GM18505 (cell line): Measurements from ENCODE around the gene SMG6.

Experiments used
- ATAC-seq: cut with Tn5 transposase; IDR thresholded peaks from one replicate; pipeline ENCODE4 v1.9.1; 2021; ENCODE audit not compliant: unreplicated experiment
- POLR2A ChIP-seq: IDR thresholded peaks from 4 replicates; pipeline ENCODE4 v1.6.1; 2011; ENCODE audit warnings: borderline replicate concordance; ENCODE audit not compliant: insufficient read depth, insufficient read length; ENCODE audit errors: extremely low read depth

Gene SMG6

DNA sequence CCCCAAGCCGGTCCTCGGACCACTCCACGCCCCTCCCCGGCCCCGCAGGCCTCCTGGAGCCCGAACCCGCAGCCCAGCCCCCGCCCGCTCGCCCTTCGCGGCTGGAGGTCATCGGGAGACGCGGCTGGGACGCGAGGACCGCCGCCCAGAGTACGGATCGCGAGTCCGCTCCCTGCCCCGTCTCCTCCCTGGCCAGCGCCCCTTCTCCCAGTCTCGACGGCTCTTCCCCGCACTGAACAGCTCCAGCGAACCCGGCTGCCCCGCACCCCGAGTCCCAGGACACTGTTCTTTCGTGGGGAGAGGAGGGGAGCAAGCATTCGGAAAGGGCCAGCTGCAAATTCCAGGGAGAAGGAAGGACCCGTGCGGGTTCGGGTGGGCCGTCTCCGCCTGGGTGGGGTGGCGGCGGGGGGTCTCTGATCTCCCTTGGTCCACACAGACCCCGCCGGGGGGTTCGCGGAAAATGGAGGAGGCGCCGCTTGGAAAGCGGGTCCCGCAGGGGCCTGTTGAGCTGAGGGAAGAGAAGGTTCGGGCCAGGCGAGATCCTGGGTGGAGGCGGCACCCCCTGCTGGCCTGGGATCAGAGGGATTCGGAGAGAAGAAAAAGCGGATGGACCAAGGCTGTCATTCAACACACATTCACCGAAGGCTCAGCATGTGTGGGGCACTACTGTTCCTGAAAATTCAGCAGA, 277.8 kb downstream of the SMG6 start:
- no peak for TF ChIP-seq POLR2A
- ATAC-seq = no peak

DNA sequence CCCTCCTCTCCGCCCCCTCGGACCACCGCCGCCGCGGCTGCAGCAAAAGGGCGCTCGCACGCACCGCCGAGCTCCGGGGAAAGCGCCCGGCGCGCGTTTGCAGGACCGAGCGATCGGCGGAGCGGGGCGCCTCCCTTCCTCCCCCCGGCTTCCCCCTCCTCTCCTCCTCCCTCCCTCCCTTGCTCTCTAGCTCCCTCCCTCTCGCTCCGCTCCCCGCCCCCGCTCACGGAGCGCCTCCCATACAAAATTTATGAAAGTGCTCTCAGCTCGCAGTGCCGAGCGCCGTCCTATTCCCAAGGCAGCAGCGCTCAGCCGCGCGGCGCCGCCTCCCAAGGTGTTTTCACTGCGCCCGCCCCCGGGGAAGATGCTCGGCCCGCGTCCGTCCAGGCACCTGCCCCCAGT, 278.4 kb downstream of the SMG6 start, which contains the start of gene RTN4RL1:
RTN4RL1 (minus strand) TSS at position 115 of the 402 bp plus-strand sequence. CDS start 469 bp downstream, outside the sequence.
- no peak for ATAC-seq
- no peak for TF ChIP-seq POLR2A

GRCh38 chr17:2024572-2025219, 278.9 kb downstream of the SMG6 start:
- ATAC-seq = no peak
- no peak for TF ChIP-seq POLR2A

- TF ChIP-seq POLR2A = no peak
- ATAC-seq = no peak
These were observed 279.7 kb downstream of the SMG6 start for GRCh38 chr17:2023692-2024571.

- no peak for ATAC-seq
- TF ChIP-seq POLR2A = no peak
These were observed 280.3 kb downstream of the SMG6 start for GRCh38 chr17:2023256-2023655.

DNA sequence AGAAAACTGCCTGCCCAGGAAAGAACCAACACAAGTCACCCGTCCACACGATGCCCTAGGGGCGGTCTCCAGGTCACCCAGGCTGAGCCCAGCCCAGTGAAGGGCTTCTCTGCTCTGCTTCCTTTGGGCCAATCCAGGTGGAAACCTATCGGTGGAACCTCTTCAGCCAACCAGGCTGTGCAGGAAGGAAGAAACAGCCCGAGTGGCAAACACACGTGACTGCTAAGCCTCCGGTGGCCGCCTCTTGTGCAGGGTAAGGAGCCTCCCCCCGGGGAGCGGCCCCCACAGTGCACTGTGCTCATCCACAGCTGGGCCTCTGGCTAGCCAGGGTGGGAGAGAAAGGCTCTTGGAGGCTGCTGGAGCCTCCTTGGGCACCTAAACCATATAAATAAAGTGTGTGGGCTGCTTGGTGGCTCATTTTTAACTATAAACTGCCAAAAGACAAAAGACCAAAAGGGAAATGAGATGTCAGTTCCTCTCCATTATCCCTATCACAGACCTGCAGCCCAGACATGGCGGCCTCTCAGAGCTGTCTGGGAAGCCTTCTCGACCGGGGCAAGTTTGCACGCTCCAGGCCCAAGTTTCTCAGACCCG, 280.8 kb downstream of the SMG6 start:
- no peak for ATAC-seq
- no peak for TF ChIP-seq POLR2A

DNA sequence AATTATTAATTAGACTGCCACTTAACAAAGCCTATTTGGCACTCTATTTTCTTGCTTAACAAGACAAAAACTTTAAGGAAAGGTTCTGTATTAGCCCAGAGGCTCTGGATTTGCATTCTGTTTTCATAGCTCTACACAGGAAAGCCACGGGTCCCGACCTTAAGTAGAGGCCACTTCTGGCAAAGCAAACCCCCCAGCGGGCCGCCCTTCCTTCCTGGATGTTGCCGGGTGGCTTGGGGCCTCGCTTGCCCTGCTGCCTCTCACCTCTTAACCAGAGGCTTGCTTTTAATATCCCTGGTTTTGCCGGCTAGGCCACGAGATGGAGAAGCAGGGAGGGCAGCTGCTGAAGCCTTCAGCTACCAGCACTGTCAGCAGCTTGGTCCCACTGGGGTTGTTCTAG, 282.9 kb downstream of the SMG6 start:
- no peak for ATAC-seq
- TF ChIP-seq POLR2A = no peak

- no peak for ATAC-seq
- TF ChIP-seq POLR2A = no peak
These were observed 283.9 kb downstream of the SMG6 start for GRCh38 chr17:2019723-2020122.

DNA sequence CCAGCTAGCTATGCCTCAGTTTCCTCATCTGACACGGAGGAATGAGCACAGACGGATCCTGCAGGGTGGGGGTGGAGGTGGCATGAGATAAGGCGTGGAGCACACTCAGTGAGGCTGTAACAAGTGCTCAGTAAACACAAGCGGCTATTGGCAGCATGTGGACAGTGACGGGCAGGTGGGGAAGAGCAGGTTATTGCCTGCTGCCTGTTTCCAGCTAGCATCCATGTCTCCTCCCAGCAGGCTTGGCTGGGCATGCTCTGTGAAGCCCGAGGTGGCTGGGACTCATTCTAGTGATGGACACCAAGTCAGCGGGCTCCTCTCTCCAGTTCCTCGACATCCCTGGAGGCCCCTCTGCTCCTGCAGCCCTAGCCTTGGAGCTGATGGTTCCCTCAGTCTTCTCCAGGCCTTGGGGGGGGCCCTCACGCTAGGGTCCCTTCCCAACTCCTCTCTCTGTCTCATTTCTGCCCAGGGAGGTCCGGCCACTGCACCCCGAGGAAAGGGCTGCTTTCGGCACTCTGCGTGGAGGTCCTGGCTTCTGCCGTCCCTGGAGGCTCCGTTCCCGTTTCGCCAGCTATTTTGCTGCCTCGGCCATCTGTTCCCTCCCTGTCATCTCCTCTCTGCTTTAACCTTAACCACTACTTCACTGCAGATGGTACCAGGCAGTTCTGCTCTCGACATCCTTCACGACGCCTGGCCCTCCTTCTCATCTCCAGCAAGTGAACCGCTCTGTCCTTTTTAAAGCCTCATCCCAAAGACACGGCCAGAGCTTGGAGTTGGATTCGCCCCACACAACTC, 284.7 kb downstream of the SMG6 start:
- TF ChIP-seq POLR2A = no peak
- ATAC-seq = no peak

DNA sequence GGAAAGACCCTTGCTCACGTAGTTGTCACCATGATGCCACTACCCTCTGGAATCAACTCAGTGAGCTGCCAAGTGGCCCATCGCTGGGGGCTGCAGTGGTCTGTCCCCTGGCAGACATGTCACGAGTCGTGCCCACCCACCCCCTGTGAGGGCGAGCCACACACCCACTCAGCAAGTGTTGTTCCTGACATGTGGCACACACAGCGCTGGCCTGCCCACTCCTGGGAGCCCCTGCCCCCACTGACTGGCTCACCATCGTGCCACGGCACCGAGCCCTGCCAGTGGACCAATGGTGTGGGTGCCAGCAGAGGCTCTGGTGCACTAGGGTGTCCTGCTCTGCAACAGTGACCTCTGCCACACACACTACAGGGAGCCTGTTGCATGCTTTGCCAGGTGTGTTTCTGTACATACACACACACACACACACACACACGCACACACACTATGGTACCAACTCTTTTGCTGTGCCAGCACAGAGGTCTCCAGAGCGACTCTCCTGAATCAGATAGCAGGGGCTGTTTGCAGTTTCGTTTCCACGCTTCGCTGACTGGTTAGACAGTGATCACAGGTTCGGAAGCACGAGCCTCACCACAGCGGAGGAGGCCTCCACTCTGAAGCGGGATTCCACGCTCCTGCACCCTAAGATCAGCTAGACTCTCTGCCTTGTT, 286.2 kb downstream of the SMG6 start:
- ATAC-seq = no peak
- no peak for TF ChIP-seq POLR2A

- no peak for ATAC-seq
- TF ChIP-seq POLR2A = no peak
These were observed 287.1 kb downstream of the SMG6 start for GRCh38 chr17:2016494-2016893.

DNA sequence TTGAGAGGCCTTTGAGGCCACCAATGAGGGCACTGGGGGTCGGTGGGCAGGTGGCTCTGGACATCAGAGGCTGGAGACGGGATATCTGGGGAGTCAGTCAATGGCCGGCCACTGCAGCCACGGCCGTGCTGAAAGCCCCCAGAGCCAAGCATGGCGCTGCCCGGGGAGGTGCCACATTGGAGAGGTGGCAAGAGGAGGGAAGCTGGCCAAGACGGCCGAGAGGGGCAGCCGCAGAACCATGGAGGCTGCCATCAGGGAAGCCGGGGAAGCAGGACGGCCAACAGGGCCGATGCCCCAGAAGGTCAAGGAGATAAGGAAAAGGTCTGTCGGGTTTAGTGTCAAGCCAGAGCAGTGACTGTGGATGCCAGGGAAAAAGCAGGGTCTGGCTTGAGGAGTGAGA, 288.3 kb downstream of the SMG6 start:
- TF ChIP-seq POLR2A = no peak
- no peak for ATAC-seq
